IMR-90 (cell line): ENCODE measurements around the gene PLD4. TPM values are rescaled to one million over a fixed set of nuclear protein-coding genes. Genes with fewer than 3 reads are reported as not detected.

Experiments
- ATAC-seq: fragments of 200-7000 bp; cut with Tn5 transposase; 2 replicates; pipeline ENCODE4 v1.9.1; 2020; ENCODE audit warnings: low read depth, mild to moderate bottlenecking, moderate library complexity
- BruUV-seq: library from RNA; stranded (reverse); fragments of 400-500 nt; replicated peaks from 2 replicates; lab custom pipeline; 2021; lab: Mats Ljungman, UMichigan
- CTCF ChIA-PET: fragments of 300-600 bp; formaldehyde crosslinking; extraction: SDS; loops from one replicate; lab custom pipeline; 2021; ENCODE audit warnings: antibody characterized with exemption; lab: Yijun Ruan, JAX
- POLR2A ChIA-PET: fragments of 300-600 bp; sonication (Branson Sonifier 250); formaldehyde crosslinking; loops from one replicate; lab custom pipeline; 2022; ENCODE audit warnings: antibody characterized with exemption; ENCODE audit not compliant: unreplicated experiment; lab: Charles Lee
- DNase-seq: peaks from one replicate; pipeline ENCODE4 v3.0.0; 2013
- H2AFZ ChIP-seq: replicated peaks from 2 replicates; pipeline ENCODE3; 2013; ENCODE audit warnings: low read length, mild to moderate bottlenecking; ENCODE audit not compliant: poor library complexity
- H2AK5ac ChIP-seq: 2 replicates; pipeline ENCODE4 v1.6.1; 2013; ENCODE audit warnings: low read depth, low read length, inconsistent platforms
- H2AK9ac ChIP-seq: replicated peaks from 2 replicates; pipeline ENCODE3; 2013; ENCODE audit warnings: mild to moderate bottlenecking, low read depth, low read length, moderate library complexity; ENCODE audit not compliant: poor library complexity
- H2BK120ac ChIP-seq: 2 replicates; pipeline ENCODE4 v1.6.1; 2013; ENCODE audit warnings: low read depth, low read length, inconsistent platforms
- H2BK15ac ChIP-seq: 3 replicates; pipeline ENCODE4 v1.6.1; 2013; ENCODE audit warnings: low read depth, low read length, inconsistent platforms
- H2BK20ac ChIP-seq: 2 replicates; pipeline ENCODE4 v1.6.1; 2013; ENCODE audit warnings: low read depth, mild to moderate bottlenecking, inconsistent platforms, low read length, moderate library complexity
- H2BK5ac ChIP-seq: 2 replicates; pipeline ENCODE4 v1.6.1; 2013; ENCODE audit warnings: mild to moderate bottlenecking, low read depth, low read length, inconsistent platforms; ENCODE audit not compliant: poor library complexity, severe bottlenecking
- H3K14ac ChIP-seq: replicated peaks from 2 replicates; pipeline ENCODE4 v1.6.1; 2013; ENCODE audit warnings: low read depth, low read length, inconsistent platforms
- H3K18ac ChIP-seq: 2 replicates; pipeline ENCODE4 v1.6.1; 2013; ENCODE audit warnings: low read depth, low read length, control low read depth
- H3K23ac ChIP-seq: 2 replicates; pipeline ENCODE4 v1.6.1; 2013; ENCODE audit warnings: low read depth, low read length, inconsistent platforms
- H3K27ac ChIP-seq: 2 replicates; pipeline ENCODE4 v1.5.1; 2013; ENCODE audit warnings: mild to moderate bottlenecking, control low read depth, low read length; ENCODE audit not compliant: insufficient read depth
- H3K27me3 ChIP-seq: 2 replicates; pipeline ENCODE4 v1.6.1; 2013; ENCODE audit warnings: low read length; ENCODE audit not compliant: control insufficient read depth, insufficient read depth
- H3K36me3 ChIP-seq: 2 replicates; pipeline ENCODE4 v1.6.1; 2013; ENCODE audit warnings: low read length, mixed read lengths; ENCODE audit not compliant: control insufficient read depth, insufficient read depth
- H3K4ac ChIP-seq: 2 replicates; pipeline ENCODE4 v1.6.1; 2013; ENCODE audit warnings: low read depth, low read length, inconsistent platforms
- H3K4me1 ChIP-seq: 2 replicates; pipeline ENCODE4 v1.6.1; 2013; ENCODE audit warnings: low read length, mixed read lengths; ENCODE audit not compliant: control insufficient read depth, insufficient read depth
- H3K4me2 ChIP-seq: 2 replicates; pipeline ENCODE4 v1.6.1; 2013; ENCODE audit warnings: low read depth, mild to moderate bottlenecking, control low read depth, low read length, moderate library complexity
- H3K4me3 ChIP-seq: 2 replicates; pipeline ENCODE4 v1.5.1; 2013; ENCODE audit warnings: low read depth, mild to moderate bottlenecking, control low read depth, low read length, moderate library complexity; ENCODE audit not compliant: insufficient read depth
- H3K56ac ChIP-seq: 2 replicates; pipeline ENCODE4 v1.6.1; 2013; ENCODE audit warnings: low read length, inconsistent platforms; ENCODE audit not compliant: insufficient read depth; ENCODE audit errors: extremely low read depth
- H3K79me1 ChIP-seq, 2 experiments: 2 replicates each; pipeline ENCODE4 v1.6.1; 2013; ENCODE audit warnings: low read length in 2 of 2, inconsistent platforms in 1 of 2, low read depth in 1 of 2
- H3K9ac ChIP-seq: 2 replicates; pipeline ENCODE4 v1.6.1; 2013; ENCODE audit warnings: low read depth, low read length, control low read depth
- H3K9me1 ChIP-seq: 2 replicates; pipeline ENCODE4 v1.6.1; 2013; ENCODE audit warnings: low read length, inconsistent platforms; ENCODE audit not compliant: insufficient read depth
- H3K9me3 ChIP-seq: 2 replicates; pipeline ENCODE4 v1.6.1; 2013; ENCODE audit warnings: low read length; ENCODE audit not compliant: control insufficient read depth, insufficient read depth
- H4K20me1 ChIP-seq: 2 replicates; pipeline ENCODE4 v1.6.1; 2013; ENCODE audit warnings: low read length, inconsistent platforms; ENCODE audit not compliant: insufficient read depth
- H4K5ac ChIP-seq: 2 replicates; pipeline ENCODE4 v1.6.1; 2013; ENCODE audit warnings: mild to moderate bottlenecking, low read depth, low read length, control low read depth
- H4K8ac ChIP-seq, 2 experiments: 2 replicates each; pipeline ENCODE4 v1.6.1; 2013; ENCODE audit warnings: low read depth in 2 of 2, low read length in 2 of 2, control low read depth in 1 of 2, inconsistent platforms in 1 of 2
- H4K91ac ChIP-seq: 2 replicates; pipeline ENCODE4 v1.6.1; 2013; ENCODE audit warnings: low read depth, low read length, inconsistent platforms; ENCODE audit not compliant: insufficient read depth
- BHLHE40 ChIP-seq: fragments of 150-350 bp; IDR thresholded peaks from 2 replicates; pipeline ENCODE4 v1.6.1; 2016; ENCODE audit warnings: mild to moderate bottlenecking, low read depth, low read length
- CEBPB ChIP-seq: IDR thresholded peaks from 2 replicates; pipeline ENCODE4 v1.6.1; 2012; ENCODE audit warnings: low read depth, low read length, improper control_type of control experiment
- CTCF ChIP-seq: conservative IDR thresholded peaks from 2 replicates; pipeline ENCODE4 v1.5.1; 2012; ENCODE audit warnings: mild to moderate bottlenecking, low read depth, low read length, improper control_type of control experiment
- FOS ChIP-seq: fragments of 150-350 bp; IDR thresholded peaks from 2 replicates; pipeline ENCODE4 v1.6.1; 2016; ENCODE audit warnings: low read depth, low read length
- MAFK ChIP-seq: IDR thresholded peaks from 2 replicates; pipeline ENCODE4 v1.6.1; 2012; ENCODE audit warnings: low read depth, low read length, improper control_type of control experiment
- MAZ ChIP-seq: IDR thresholded peaks from 2 replicates; pipeline ENCODE4 v1.6.1; 2012; ENCODE audit warnings: low read depth, mild to moderate bottlenecking, low read length, improper control_type of control experiment, moderate library complexity, borderline replicate concordance
- MXI1 ChIP-seq: IDR thresholded peaks from 2 replicates; pipeline ENCODE4 v1.6.1; 2012; ENCODE audit warnings: low read depth, mild to moderate bottlenecking, low read length, moderate library complexity, borderline replicate concordance
- NFE2L2 ChIP-seq: fragments of 150-350 bp; IDR thresholded peaks from 2 replicates; pipeline ENCODE4 v1.6.1; 2016; ENCODE audit warnings: low read depth, mild to moderate bottlenecking, low read length
- POLR2A ChIP-seq: IDR thresholded peaks from 2 replicates; pipeline ENCODE4 v1.6.1; 2012; ENCODE audit warnings: mild to moderate bottlenecking, low read depth, low read length
- RCOR1 ChIP-seq: IDR thresholded peaks from 2 replicates; pipeline ENCODE4 v1.6.1; 2012; ENCODE audit warnings: mild to moderate bottlenecking, low read length, improper control_type of control experiment; ENCODE audit not compliant: insufficient replicate concordance
- RFX5 ChIP-seq: IDR thresholded peaks from 2 replicates; pipeline ENCODE4 v1.8.0; 2012; ENCODE audit warnings: low read depth, mild to moderate bottlenecking, low read length, moderate library complexity
- SMC3 ChIP-seq: fragments of 150-350 bp; IDR thresholded peaks from 2 replicates; pipeline ENCODE4 v1.6.1; 2016; ENCODE audit warnings: low read depth, mild to moderate bottlenecking, antibody characterized with exemption, low read length, moderate library complexity
- USF2 ChIP-seq: fragments of 150-350 bp; IDR thresholded peaks from 2 replicates; pipeline ENCODE4 v1.6.1; 2017; ENCODE audit warnings: mild to moderate bottlenecking, antibody characterized with exemption, low read length, low read depth
- WGBS, 2 experiments: methylation state at CpG; one replicate each; pipeline versions ENCODE4 v1.1.5 to v1.1.7; 2013; ENCODE audit warnings: missing lambda C conversion rate in 2 of 2; ENCODE audit not compliant: insufficient read length in 1 of 2; ENCODE audit errors: extremely low coverage in 2 of 2; 5-methylcytosine and 5-hydroxymethylcytosine counted together
- dilution Hi-C: fragments of 300-500 bp; cut with HindIII; formaldehyde crosslinking; loops from one replicate; pipeline ENCODE4 v1.14.3; 2018; ENCODE audit warnings: low sequenced_read_pairs; ENCODE audit not compliant: unreplicated experiment
- in situ Hi-C: fragments of 300-500 bp; cut with MboI; formaldehyde crosslinking; loops from 3 replicates; pipeline ENCODE4 v1.14.3; 2019; ENCODE audit warnings: low sequenced_read_pairs, inconsistent platforms, mixed read lengths
- intact Hi-C: fragments of 100-400 bp; cut with micrococcal nuclease; formaldehyde crosslinking; loops from 2 replicates; pipeline ENCODE4 v1.10.0; 2022
- polyA plus RNA-seq, 3 experiments: library from polyadenylated mRNA; depleted of rRNA; stranded (reverse); fragments of >200 nt; gene quantifications; 2 replicates each; pipeline ENCODE4 v1.2.3, GENCODE V29; 2012; ENCODE audit warnings: low replicate concordance in 1 of 3
- total RNA-seq: library from RNA; depleted of rRNA; stranded (reverse); fragments of >200 nt; gene quantifications from 2 replicates; pipeline ENCODE4 v1.2.3, GENCODE V29; 2012
- TF ChIP-seq, protein P1 (sequence below): fragments of 150-350 bp; IDR thresholded peaks from 2 replicates; pipeline ENCODE4 v1.6.1; 2016; ENCODE audit warnings: low read depth, mild to moderate bottlenecking, low read length, moderate library complexity, borderline replicate concordance

PLD4 gene
- total and polyA plus RNA-seq, 2 of the 4 experiments (the other 2 are of a cell fraction), result 0.05 TPM; not detected in 1

DNA sequence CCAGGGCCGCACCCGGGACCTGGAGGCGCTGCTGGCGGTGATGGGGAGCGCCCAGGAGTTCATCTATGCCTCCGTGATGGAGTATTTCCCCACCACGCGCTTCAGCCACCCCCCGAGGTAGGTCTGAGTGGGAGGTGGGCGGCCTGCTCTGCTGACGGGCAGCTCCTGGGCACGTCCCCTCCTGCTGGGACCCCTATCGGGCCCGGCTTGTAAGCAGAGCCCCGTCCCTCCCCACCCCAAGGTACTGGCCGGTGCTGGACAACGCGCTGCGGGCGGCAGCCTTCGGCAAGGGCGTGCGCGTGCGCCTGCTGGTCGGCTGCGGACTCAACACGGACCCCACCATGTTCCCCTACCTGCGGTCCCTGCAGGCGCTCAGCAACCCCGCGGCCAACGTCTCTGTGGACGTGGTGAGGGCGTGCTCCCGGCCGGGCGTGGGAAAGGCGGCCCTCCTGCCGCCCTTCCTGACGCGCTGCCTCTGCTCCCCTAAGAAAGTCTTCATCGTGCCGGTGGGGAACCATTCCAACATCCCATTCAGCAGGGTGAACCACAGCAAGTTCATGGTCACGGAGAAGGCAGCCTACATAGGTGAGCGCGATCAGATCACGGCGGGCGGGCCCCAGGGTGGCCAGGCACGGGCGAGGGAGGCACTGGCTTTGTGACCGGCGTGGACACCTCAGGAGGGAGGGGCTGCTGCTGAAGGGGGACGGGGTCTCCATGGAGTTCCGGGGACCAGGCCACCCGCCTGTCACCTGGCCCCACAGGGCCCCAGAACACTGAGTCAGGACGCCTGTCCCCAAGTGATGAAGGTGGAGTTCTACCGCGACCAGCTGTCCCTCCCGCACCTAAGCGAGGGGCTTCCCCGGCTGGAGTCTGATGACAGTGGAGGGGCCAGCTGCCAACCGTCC, 7.3 kb downstream of the PLD4 start:
- dilution Hi-C loops (loop anchor here (10.0 kb wide), 1 partner anchor 123 kb away; no protein-coding TSS in a partner anchor), in situ Hi-C loops (no loop called here), intact Hi-C loops (loop anchor here (2.0 to 5.0 kb wide), 2 partner anchors 35 to 40 kb away; no protein-coding TSS in a partner anchor)
- peak overlapping the region; percentile 82 for H2AK9ac ChIP-seq
- H3K27ac ChIP-seq, result no peak overlapping the region
- ChIA-PET POLR2A (no interaction called here), CTCF (no interaction called here)
- no peak overlapping the region for H3K18ac ChIP-seq
- no peaks in the 10 kb centered on the region for H3K79me1 ChIP-seq
- H4K5ac ChIP-seq, result no peak overlapping the region
- H3K23ac ChIP-seq, result no peak overlapping the region
- H2AK5ac ChIP-seq, result no peak overlapping the region; the same call in 1 of the 2 replicates
- H3K9me1 ChIP-seq, result no peaks in the 10 kb centered on the region
- DNase-seq (no peak), ATAC-seq (no peak)
- H4K20me1 ChIP-seq, result no peaks in the 10 kb centered on the region
- H3K4me3 ChIP-seq, result no peak overlapping the region
- peaks cover 2% of the 10 kb centered on the region; the same call in 1 of the 2 replicates for H3K4me1 ChIP-seq
- H2BK120ac ChIP-seq, result no peak overlapping the region
- H3K56ac ChIP-seq, result no peak overlapping the region
- H4K8ac ChIP-seq, result peak overlapping the region in 1 of 2 experiments; percentile 86; a peak in 1 of 4 replicates
- H4K91ac ChIP-seq, result no peak overlapping the region
- H2BK5ac ChIP-seq, result no peak overlapping the region
- no peak overlapping the region for H3K4ac ChIP-seq
- BruUV-seq, result no TSS peak
- WGBS, 2 experiments, result 31% methylated on average over 17 of the region's 64 CpGs; no CpG with 5 or more reads in 1 of the 2 experiments
- no peaks in the 10 kb centered on the region for H3K9me3 ChIP-seq
- H3K4me2 ChIP-seq, result no peak overlapping the region
- H2BK20ac ChIP-seq, result no peak overlapping the region
- 0 out of 2 replicates have a peak overlapping the region, but pooled peaks have one; percentile 30 for H3K9ac ChIP-seq
- no peaks in the 10 kb centered on the region for H3K36me3 ChIP-seq
- peaks cover 54% of the 10 kb centered on the region for H3K27me3 ChIP-seq
- H3K14ac ChIP-seq, result no peak overlapping the region
- H2AFZ ChIP-seq, result peak overlapping the region; percentile 32
- no peak overlapping the region for H2BK15ac ChIP-seq
- TF ChIP-seq RFX5 (no peak), MAFK (no peak), BHLHE40 (no peak), USF2 (no peak), MAZ (no peak), FOS (no peak), MXI1 (no peak), RCOR1 (no peak), CTCF (no peak), POLR2A (no peak), SMC3 (no peak), CEBPB (no peak), NFE2L2 (no peak)
- TF ChIP-seq, protein P1, sequence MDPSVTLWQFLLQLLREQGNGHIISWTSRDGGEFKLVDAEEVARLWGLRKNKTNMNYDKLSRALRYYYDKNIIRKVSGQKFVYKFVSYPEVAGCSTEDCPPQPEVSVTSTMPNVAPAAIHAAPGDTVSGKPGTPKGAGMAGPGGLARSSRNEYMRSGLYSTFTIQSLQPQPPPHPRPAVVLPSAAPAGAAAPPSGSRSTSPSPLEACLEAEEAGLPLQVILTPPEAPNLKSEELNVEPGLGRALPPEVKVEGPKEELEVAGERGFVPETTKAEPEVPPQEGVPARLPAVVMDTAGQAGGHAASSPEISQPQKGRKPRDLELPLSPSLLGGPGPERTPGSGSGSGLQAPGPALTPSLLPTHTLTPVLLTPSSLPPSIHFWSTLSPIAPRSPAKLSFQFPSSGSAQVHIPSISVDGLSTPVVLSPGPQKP, result no peak
